ENCODE results near the gene FEZF1.

GRCh38 chr7:122261442-122261841, 43.1 kb downstream of the FEZF1 start:
- TF ChIP-seq POLR2A (IDR thresholded peaks at IDR 0.05; ENCODE audit: low read depth, low read length) (no peak), POLR2AphosphoS5 (IDR thresholded peaks at IDR 0.05; ENCODE audit: low read depth, low read length) (no peak), TAF1 (IDR thresholded peaks at IDR 0.05; ENCODE audit: borderline replicate concordance, low read depth, low read length) (no peak)

Data from GM12892 (cell line).